ENCODE data around the gene TNNI2.

TNNI2 gene

DNA sequence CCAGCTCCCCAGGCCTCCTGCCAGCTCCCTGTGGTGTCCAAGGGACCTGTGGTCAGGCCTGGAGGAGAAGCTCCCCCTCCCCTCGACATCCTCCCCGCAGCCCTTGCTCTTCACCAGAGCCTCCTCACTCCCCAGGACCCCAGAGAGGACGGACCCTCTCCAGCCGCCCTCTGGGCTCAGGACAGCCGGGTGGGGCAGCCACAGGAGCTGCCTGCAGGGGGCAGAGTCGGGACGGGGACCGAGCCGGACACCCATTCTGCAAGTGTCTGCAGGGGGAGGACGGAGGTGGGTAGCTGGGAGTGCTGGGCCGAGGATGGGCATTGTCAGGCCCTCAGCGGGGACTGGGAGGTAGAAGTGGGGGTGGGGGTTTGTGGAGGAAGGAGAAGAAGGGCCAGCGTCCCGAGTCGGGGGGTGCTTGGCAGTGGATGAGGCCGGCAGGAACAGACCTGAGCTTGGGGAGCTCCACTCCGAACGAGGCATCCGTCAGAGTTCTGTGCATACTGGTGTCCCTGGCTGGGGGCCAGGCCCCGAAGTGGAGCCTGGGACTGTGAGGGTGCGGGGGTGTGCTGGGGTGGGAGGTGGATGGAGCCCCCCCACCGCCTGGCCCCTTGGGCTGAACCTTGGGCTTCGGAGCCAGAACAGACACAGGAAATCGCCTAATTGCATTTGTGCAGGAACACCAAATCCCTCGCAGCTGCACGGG is 37.7 kb downstream of the TNNI2 start:
- H3K4me3 ChIP-seq (ENCODE audit: low read length), result no peak overlapping the region
- no peak overlapping the region for H3K27ac ChIP-seq (ENCODE audit: low read length)
- no peak overlapping the region for H3K9ac ChIP-seq (ENCODE audit: low read depth, low read length)
- no peaks in the 10 kb centered on the region for H3K4me1 ChIP-seq (ENCODE audit: insufficient read depth, low read length)
- H3K36me3 ChIP-seq (ENCODE audit: insufficient read depth, low read depth, low read length), result no peaks in the 10 kb centered on the region
- 0 out of 2 replicates have a peak, but pooled peaks cover under 1% of the 10 kb centered on the region for H3K27me3 ChIP-seq (ENCODE audit: insufficient read depth, low read length)
- no peaks in the 10 kb centered on the region for H3K9me3 ChIP-seq (ENCODE audit: insufficient read depth, low read depth, low read length)

DNA sequence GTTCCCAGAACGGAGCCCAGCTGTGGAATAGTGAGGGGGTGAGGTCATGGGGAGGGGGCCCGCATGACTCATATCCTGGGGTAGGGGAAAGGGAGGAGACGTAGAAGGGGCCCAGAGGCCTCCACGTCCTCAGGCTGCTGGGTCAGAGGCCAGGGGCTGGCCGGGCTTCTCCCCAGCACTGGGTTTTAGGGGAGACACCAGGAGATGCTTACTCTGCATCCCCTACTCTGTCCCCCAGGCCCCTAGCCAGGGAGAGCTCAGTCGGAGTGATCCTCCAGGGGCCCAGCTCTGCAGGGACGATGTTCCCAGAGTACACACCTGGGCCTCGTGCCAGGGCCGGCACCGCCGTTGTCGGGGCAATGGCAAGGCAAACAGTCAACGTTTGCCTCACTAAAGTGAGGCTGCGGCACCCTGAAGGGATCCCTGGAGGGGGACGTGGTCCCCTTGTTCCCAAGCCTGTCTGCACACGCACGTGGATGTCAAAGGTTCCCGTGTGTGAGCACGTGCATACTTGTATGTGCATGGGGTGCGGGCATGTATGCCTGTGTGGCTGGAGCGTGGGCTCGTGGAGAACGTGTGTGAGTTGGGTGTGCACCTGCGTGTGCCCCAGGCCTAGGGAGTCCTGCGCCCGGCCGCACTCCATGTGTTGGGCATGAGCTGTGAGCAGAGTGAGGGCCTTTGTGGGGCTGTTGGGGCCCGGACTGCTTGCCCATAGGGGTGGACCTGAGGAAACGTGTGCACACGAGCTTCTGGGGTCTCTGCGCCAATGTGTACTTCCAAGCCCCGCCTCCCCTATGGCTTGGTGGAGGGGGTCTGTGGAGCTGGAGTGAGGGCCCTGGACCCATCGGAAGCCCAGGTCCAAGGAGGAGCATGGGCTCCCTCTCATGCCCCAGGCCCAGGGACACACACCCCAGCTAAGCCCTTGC is 38.7 kb downstream of the TNNI2 start:
- Histone ChIP-seq H3K27ac (ENCODE audit: low read length) (no peak overlapping the region), H3K9me3 (ENCODE audit: insufficient read depth, low read depth, low read length) (no peaks in the 10 kb centered on the region), H3K9ac (ENCODE audit: low read depth, low read length) (no peak overlapping the region), H3K36me3 (ENCODE audit: insufficient read depth, low read depth, low read length) (no peaks in the 10 kb centered on the region), H3K4me1 (ENCODE audit: insufficient read depth, low read length) (no peaks in the 10 kb centered on the region), H3K4me3 (ENCODE audit: low read length) (no peak overlapping the region), H3K27me3 (ENCODE audit: insufficient read depth, low read length) (no peaks in the 10 kb centered on the region)

- no peaks in the 10 kb centered on the region for H3K27me3 ChIP-seq (ENCODE audit: insufficient read depth, low read length)
- H3K27ac ChIP-seq (ENCODE audit: low read length), result no peak overlapping the region
- H3K4me1 ChIP-seq (ENCODE audit: insufficient read depth, low read length), result no peaks in the 10 kb centered on the region
- H3K36me3 ChIP-seq (ENCODE audit: insufficient read depth, low read depth, low read length), result no peaks in the 10 kb centered on the region
- H3K4me3 ChIP-seq (ENCODE audit: low read length), result no peak overlapping the region
- H3K9ac ChIP-seq (ENCODE audit: low read depth, low read length), result no peak overlapping the region
- no peaks in the 10 kb centered on the region for H3K9me3 ChIP-seq (ENCODE audit: insufficient read depth, low read depth, low read length)
Observed at GRCh38 chr11:1878137-1879031, 39.6 kb downstream of the TNNI2 start.

DNA sequence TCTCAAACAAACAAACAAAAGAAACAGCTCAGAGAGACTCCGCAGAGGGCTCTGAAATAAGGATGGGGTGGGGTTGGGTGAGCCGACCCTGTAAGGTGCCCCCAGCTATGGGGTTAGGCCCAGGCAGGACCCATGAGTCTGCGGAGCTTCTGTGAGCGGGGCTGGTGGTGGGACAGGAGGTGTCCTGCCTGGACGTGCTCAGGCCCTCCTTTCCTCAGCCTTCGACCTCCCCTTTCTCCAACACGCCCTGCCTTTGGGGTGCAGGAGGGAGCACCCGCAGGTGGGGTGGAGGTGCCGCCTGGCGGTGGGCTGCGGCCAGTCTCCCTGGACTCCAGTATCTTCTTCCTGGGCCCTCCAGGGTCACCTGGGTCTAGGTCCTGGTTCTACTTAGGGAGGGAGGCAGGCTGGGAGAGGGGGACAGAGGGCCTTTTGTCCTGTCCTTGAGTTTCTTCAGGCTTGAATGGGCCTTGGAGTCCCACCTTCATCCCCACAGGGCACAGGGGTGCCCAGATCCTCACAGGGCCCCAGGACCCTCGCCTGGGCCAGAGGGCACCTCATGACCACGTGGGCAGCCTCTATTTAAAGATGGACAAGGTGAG is 40.7 kb downstream of the TNNI2 start:
- no peaks in the 10 kb centered on the region for H3K4me1 ChIP-seq (ENCODE audit: insufficient read depth, low read length)
- no peaks in the 10 kb centered on the region for H3K27me3 ChIP-seq (ENCODE audit: insufficient read depth, low read length)
- H3K9me3 ChIP-seq (ENCODE audit: insufficient read depth, low read depth, low read length), result no peaks in the 10 kb centered on the region
- H3K9ac ChIP-seq (ENCODE audit: low read depth, low read length), result no peak overlapping the region
- H3K36me3 ChIP-seq (ENCODE audit: insufficient read depth, low read depth, low read length), result no peaks in the 10 kb centered on the region
- no peak overlapping the region for H3K4me3 ChIP-seq (ENCODE audit: low read length)
- no peak overlapping the region for H3K27ac ChIP-seq (ENCODE audit: low read length)

DNA sequence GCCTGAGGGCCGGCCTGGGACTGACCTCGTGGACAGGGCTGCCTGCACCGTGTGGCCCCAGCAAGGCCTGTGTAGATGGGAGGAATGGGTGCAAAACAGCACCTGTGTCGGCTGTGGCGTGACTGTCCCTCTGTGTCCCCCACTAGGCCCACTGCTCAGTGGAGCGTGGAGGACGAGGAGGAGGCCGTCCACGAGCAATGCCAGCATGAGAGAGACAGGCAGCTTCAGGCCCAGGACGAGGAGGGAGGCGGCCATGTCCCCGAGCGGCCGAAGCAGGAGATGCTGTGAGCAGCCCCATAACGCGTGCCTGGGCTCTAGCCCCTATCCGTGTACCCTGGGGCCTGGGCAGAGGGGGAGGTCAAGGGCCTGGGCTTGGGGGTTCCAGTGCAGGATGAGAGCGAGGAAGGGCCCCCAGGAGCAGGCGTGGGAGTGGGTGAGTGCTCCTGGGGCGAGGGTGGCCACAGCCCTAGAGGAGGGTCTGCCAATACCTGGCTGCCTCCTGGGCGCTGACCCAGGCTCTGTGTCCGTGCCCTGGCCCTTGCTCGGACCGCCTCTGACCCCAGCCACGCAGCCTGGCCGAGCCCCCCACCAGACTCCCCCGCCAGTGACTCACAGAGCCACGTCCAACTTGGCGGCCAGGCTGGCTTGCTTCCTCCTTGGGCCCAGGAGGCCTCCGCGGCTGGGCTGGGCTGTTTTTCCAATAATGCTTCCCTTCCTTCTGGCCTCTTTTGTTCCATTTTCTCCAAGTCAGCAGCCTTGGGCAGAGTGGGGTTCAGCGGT is 41.4 kb downstream of the TNNI2 start:
- Histone ChIP-seq H3K4me1 (ENCODE audit: insufficient read depth, low read length) (no peaks in the 10 kb centered on the region), H3K27me3 (ENCODE audit: insufficient read depth, low read length) (no peaks in the 10 kb centered on the region), H3K27ac (ENCODE audit: low read length) (no peak overlapping the region), H3K9me3 (ENCODE audit: insufficient read depth, low read depth, low read length) (no peaks in the 10 kb centered on the region), H3K4me3 (ENCODE audit: low read length) (no peak overlapping the region), H3K9ac (ENCODE audit: low read depth, low read length) (no peak overlapping the region), H3K36me3 (ENCODE audit: insufficient read depth, low read depth, low read length) (no peaks in the 10 kb centered on the region)

DNA sequence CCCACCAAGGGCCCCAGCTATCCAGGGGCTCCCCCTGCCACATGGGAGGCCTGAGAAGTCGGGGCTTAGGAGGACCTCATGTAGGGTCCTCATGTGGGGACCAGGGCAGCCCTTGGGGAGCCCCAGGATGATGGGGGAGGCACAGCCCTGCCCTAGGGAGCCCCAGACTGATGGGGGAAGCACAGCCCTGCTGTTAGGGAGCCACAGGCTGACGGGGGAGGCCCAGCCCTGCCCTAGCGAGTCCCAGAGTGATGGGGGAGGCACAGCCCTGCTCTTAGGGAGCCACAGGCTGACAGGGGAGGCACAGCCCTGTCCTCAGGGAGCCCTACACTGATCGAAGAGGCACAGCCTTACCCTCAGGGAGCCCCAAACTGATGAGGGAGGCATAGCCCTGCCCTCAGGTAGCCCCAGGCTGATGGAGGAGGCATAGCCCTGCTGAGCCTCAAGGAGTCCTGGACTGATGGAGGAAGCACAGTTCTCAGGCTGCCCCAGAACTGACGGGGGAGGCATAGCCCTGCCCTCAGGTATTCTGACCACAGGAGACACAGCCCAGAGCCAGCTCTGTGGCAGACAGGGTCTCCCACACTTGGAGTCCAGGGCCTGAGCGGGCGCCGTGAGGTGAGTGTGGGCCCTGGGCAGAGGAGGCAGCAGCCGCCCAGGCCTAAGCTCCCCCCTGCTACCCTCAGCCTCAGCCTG is 42.1 kb downstream of the TNNI2 start:
- H3K36me3 ChIP-seq (ENCODE audit: insufficient read depth, low read depth, low read length), result no peaks in the 10 kb centered on the region
- no peak overlapping the region for H3K9ac ChIP-seq (ENCODE audit: low read depth, low read length)
- no peak overlapping the region for H3K4me3 ChIP-seq (ENCODE audit: low read length)
- H3K9me3 ChIP-seq (ENCODE audit: insufficient read depth, low read depth, low read length), result no peaks in the 10 kb centered on the region
- H3K27ac ChIP-seq (ENCODE audit: low read length), result no peak overlapping the region
- no peaks in the 10 kb centered on the region for H3K4me1 ChIP-seq (ENCODE audit: insufficient read depth, low read length)
- no peaks in the 10 kb centered on the region; the same call in 1 of the 2 replicates for H3K27me3 ChIP-seq (ENCODE audit: insufficient read depth, low read length)

- H3K27me3 ChIP-seq (ENCODE audit: insufficient read depth, low read length), result no peaks in the 10 kb centered on the region; the same call in 1 of the 2 replicates
- no peaks in the 10 kb centered on the region for H3K36me3 ChIP-seq (ENCODE audit: insufficient read depth, low read depth, low read length)
- H3K4me1 ChIP-seq (ENCODE audit: insufficient read depth, low read length), result no peaks in the 10 kb centered on the region
- H3K9ac ChIP-seq (ENCODE audit: low read depth, low read length), result no peak overlapping the region
- H3K9me3 ChIP-seq (ENCODE audit: insufficient read depth, low read depth, low read length), result no peaks in the 10 kb centered on the region
- H3K4me3 ChIP-seq (ENCODE audit: low read length), result no peak overlapping the region
- H3K27ac ChIP-seq (ENCODE audit: low read length), result no peak overlapping the region
Observed at GRCh38 chr11:1881442-1882264, 42.9 kb downstream of the TNNI2 start.

- no peaks in the 10 kb centered on the region; the same call in 1 of the 2 replicates for H3K27me3 ChIP-seq (ENCODE audit: insufficient read depth, low read length)
- no peaks in the 10 kb centered on the region for H3K4me1 ChIP-seq (ENCODE audit: insufficient read depth, low read length)
- H3K9ac ChIP-seq (ENCODE audit: low read depth, low read length), result no peak overlapping the region
- no peak overlapping the region for H3K27ac ChIP-seq (ENCODE audit: low read length)
- no peaks in the 10 kb centered on the region for H3K9me3 ChIP-seq (ENCODE audit: insufficient read depth, low read depth, low read length)
- H3K4me3 ChIP-seq (ENCODE audit: low read length), result no peak overlapping the region
- no peaks in the 10 kb centered on the region for H3K36me3 ChIP-seq (ENCODE audit: insufficient read depth, low read depth, low read length)
Observed at GRCh38 chr11:1882265-1883238, 43.8 kb downstream of the TNNI2 start.
